GM23248 (cell line): ENCODE data around the gene UCP1.

Experiments used
- EZH2 ChIP-seq: fragments of 200-600 bp; sonication (generic); IDR thresholded peaks from 2 replicates; pipeline ENCODE4 v1.6.1; 2018; ENCODE audit warnings: antibody characterized with exemption, mild to moderate bottlenecking; ENCODE audit not compliant: insufficient read depth, poor library complexity, severe bottlenecking
- EZH2phosphoT487 ChIP-seq: fragments of 200-600 bp; sonication (generic); IDR thresholded peaks from 2 replicates; pipeline ENCODE4 v1.6.1; 2018; ENCODE audit warnings: antibody characterized with exemption, moderate library complexity, mild to moderate bottlenecking, low read depth; ENCODE audit not compliant: insufficient read depth

DNA sequence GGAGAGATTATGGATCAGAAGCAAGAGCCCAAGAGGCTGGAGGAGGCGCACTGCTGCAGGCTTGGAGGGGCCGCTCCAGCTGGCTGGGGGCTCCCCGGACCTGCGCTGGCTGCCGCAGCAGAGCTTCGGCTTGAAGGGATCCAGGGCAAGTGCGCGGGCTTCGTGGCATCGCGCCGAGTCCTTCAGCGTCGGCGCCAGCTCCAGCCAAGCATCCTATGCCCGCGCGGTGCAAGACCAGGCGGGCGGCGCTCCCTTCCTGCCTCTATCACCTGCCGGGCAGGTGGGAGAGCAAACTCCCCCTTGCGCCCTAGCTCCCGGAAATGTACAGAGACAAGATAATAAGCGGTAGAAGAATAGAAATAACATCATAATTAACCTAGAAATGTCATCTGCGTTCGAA lies 10.5 kb upstream of the UCP1 start:
- no peak for TF ChIP-seq EZH2
- no peak for TF ChIP-seq EZH2phosphoT487
